Measurements from ENCODE around the gene TERC.

TERC gene
- long read RNA-seq, donor 1 = 0 reads
- long read RNA-seq, donor 2 = 0 reads
- long read RNA-seq, donor 3 = 0 reads
- long read RNA-seq, donor 4 = 0 reads
- long read RNA-seq, donor 5 = 0 reads
- long read RNA-seq, donor 6 = 0 reads
- long read RNA-seq, donor 7 = 0 reads
- long read RNA-seq, donor 8 = 0 reads

- no peak for DNase-seq
Observed at GRCh38 chr3:169764882-169765612, at the start of gene TERC. TSS of gene TERC (minus strand) at chr3:169765060.

- DNase-seq = no peak
Observed at GRCh38 chr3:169813757-169814517, 49.1 kb upstream of the TERC start.

GRCh38 chr3:169813278-169813677, 48.4 kb upstream of the TERC start:
- DNase-seq = no peak

GRCh38 chr3:169812332-169813235, 47.7 kb upstream of the TERC start, which contains the start of the genes LRRC34 and LRRIQ4:
TSS of gene LRRC34 (minus strand) at chr3:169812904. CDS start at chr3:169812548, 356 bp downstream.
TSS of gene LRRIQ4 (plus strand) at chr3:169812870. CDS start at chr3:169821922, 9,052 bp downstream.
- peak; percentile 96 for DNase-seq

- no peak for DNase-seq
Observed at GRCh38 chr3:169811631-169812331, 46.9 kb upstream of the TERC start.

GRCh38 chr3:169809230-169809795, 44.5 kb upstream of the TERC start:
- no peak for DNase-seq

GRCh38 chr3:169804681-169805080, 39.8 kb upstream of the TERC start:
- DNase-seq = no peak

GRCh38 chr3:169792359-169792758, 27.5 kb upstream of the TERC start:
- no peak for DNase-seq

- no peak for DNase-seq
Observed at GRCh38 chr3:169790687-169791429, 26.0 kb upstream of the TERC start.

- DNase-seq = no peak
Observed at GRCh38 chr3:169790219-169790618, 25.4 kb upstream of the TERC start.

- no peak for DNase-seq
Observed at GRCh38 chr3:169787791-169788190, 22.9 kb upstream of the TERC start.

GRCh38 chr3:169787120-169787519, 22.3 kb upstream of the TERC start:
- no peak for DNase-seq

- DNase-seq = no peak
Observed at GRCh38 chr3:169781209-169781855, 16.5 kb upstream of the TERC start.

GRCh38 chr3:169780742-169781141, 15.9 kb upstream of the TERC start:
- no peak for DNase-seq

- DNase-seq = no peak
Observed at GRCh38 chr3:169777822-169778221, 13.0 kb upstream of the TERC start.

GRCh38 chr3:169774186-169774585, 9.3 kb upstream of the TERC start:
- DNase-seq = no peak

- peak; percentile 97 for DNase-seq
Observed at GRCh38 chr3:169772897-169773816, 8.3 kb upstream of the TERC start, which contains the start of gene MYNN. TSS of gene MYNN (plus strand) at chr3:169773396. CDS start at chr3:169774296, 900 bp downstream.

- DNase-seq = peak; percentile 85
Observed at GRCh38 chr3:169772305-169772896, 7.5 kb upstream of the TERC start.

Measured in right kidney (tissue), 9 donors.